Gastrocnemius medialis (tissue), 4 donors: ENCODE results near the gene RAB17. TPM values are rescaled to one million over a fixed set of nuclear protein-coding genes. Genes with fewer than 3 reads are reported as not detected.
"Not testable (repeated sequence)": the region's sequence is repeated elsewhere in the genome, so short reads cannot be mapped to it uniquely, and the experiment has no call there.

Experiments
- ATAC-seq, 2 donors: fragments of 150-250 bp; one replicate each; pipeline ENCODE4 v1.9.1; 2016
- DNase-seq, 2 donors: peaks; one replicate each; pipeline ENCODE4 v3.0.0-alpha.2; 2019
- H3K27ac ChIP-seq, 4 donors: fragments of 200-600 bp; sonication (generic); 1 replicate in 1 of 4; 2 replicates in 3 of 4; pipeline ENCODE4 v1.5.1; 2016 to 2018; ENCODE audit warnings: mild to moderate bottlenecking in 2 of 4, moderate library complexity in 1 of 4
- H3K27me3 ChIP-seq, 3 donors: fragments of 200-600 bp; sonication (generic) in 2 of 3; 1 replicate in 1 of 3; 2 replicates in 2 of 3; pipeline versions ENCODE4 v1.5.1 to v1.6.0; 2016 to 2019; ENCODE audit warnings: mild to moderate bottlenecking in 1 of 3, moderate library complexity in 1 of 3
- H3K36me3 ChIP-seq, 2 donors: fragments of 200-600 bp; sonication (generic) in 1 of 2; one replicate each; pipeline ENCODE4 v1.5.1; 2017 to 2018
- H3K4me1 ChIP-seq, 2 donors: fragments of 200-600 bp; sonication (generic) in 1 of 2; one replicate each; pipeline ENCODE4 v1.5.1; 2016 to 2017; ENCODE audit warnings: mild to moderate bottlenecking in 2 of 2
- H3K4me3 ChIP-seq, 4 donors: fragments of 200-600 bp; sonication (generic) in 3 of 4; 1 replicate in 1 of 4; 2 replicates in 3 of 4; pipeline ENCODE4 v1.5.1; 2016 to 2019; ENCODE audit warnings: mild to moderate bottlenecking in 2 of 4
- H3K9me3 ChIP-seq, 3 donors: fragments of 200-600 bp; sonication (generic) in 2 of 3; 1 replicate in 1 of 3; 2 replicates in 2 of 3; pipeline ENCODE4 v1.5.1; 2016 to 2019
- CTCF ChIP-seq, 5 experiments: fragments of 450-650 bp in 3 of 5; fragments of 200-600 bp in 2 of 5; sonication (generic) in 2 of 5; IDR thresholded peaks in 4 of 5; conservative IDR thresholded peaks in 1 of 5; 1 replicate in 4 of 5; 2 replicates in 1 of 5; pipeline ENCODE4 v1.5.1; 2016 to 2019; ENCODE audit warnings: antibody characterized with exemption in 5 of 5, mild to moderate bottlenecking in 3 of 5, moderate library complexity in 3 of 5
- POLR2A ChIP-seq, 2 donors: fragments of 450-650 bp; IDR thresholded peaks; one replicate each; pipeline ENCODE4 v1.6.1; 2017; ENCODE audit warnings: antibody characterized with exemption in 2 of 2, mild to moderate bottlenecking in 2 of 2, moderate library complexity in 2 of 2
- in situ Hi-C, 4 donors: fragments of 200-750 bp; cut with MboI; loops; one replicate each; pipeline versions ENCODE4 v1.15.0 to v1.8.0; 2017; ENCODE audit warnings: low sequenced_read_pairs in 4 of 4
- intact Hi-C: fragments of 100-400 bp; cut with DNase I; formaldehyde crosslinking; loops from one replicate; pipeline ENCODE4 v1.15.1; 2023; ENCODE audit warnings: low total_unique reads
- total RNA-seq, 4 donors: library from RNA; depleted of rRNA; stranded (reverse); fragments of >200 nt; gene quantifications; one replicate each; pipeline versions ENCODE4 v1.1.0 to v1.2.3, GENCODE V29; 2016

The RAB17 gene
- total RNA-seq, 4 donors from 2014 or later, result 0.42 to 1.3 TPM; not detected in 2

- H3K27ac ChIP-seq, result no peak overlapping the region
- intact Hi-C loops, result no loop called here
- no peak for ATAC-seq
Measured at GRCh38 chr2:237612527-237613357, 22.2 kb upstream of the RAB17 start.

DNA sequence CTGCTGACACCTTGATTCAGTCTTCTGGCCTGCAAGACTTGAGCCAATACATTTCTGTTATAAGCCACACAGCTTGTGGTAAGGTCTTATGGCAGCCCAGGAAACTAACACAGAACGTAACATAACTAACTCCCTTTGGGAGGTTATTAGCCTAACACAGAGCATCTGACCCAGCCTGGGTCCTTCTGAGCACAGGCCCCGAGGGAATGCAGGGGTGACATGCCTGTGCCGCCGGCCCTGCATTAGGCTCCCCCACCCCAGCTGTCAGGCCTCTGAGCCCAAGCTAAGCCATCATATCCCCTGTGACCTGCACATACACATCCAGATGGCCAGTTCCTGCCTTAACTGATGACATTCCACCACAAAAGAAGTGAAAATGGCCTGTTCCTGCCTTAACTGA is 16.0 kb upstream of the RAB17 start:
- H3K36me3 ChIP-seq, H3K4me3 ChIP-seq, H3K27me3 ChIP-seq, intact Hi-C loops, H3K27ac ChIP-seq, DNase-seq, H3K4me1 ChIP-seq, H3K9me3 ChIP-seq, ATAC-seq, in situ Hi-C loops: not testable (repeated sequence)

More at GRCh38 chr2:237612527-237613357, 22.2 kb upstream of the RAB17 start:
- in situ Hi-C loops, result no loop called here
- no peak for DNase-seq
- H3K36me3 ChIP-seq, result no peaks in the 10 kb centered on the region
- TF ChIP-seq POLR2A (IDR thresholded peaks at IDR 0.05) (no peak), CTCF (IDR thresholded peaks at IDR 0.05 in 4 of 5, conservative IDR thresholded peaks at IDR 0.05 in 1 of 5) (no peak)
- H3K9me3 ChIP-seq, result no peaks in the 10 kb centered on the region
- H3K4me1 ChIP-seq, result peaks cover 20 to 21% of the 10 kb centered on the region in 2 donors
- H3K27me3 ChIP-seq, result no peaks in the 10 kb centered on the region
- H3K4me3 ChIP-seq, result no peak overlapping the region

GRCh38 chr2:237604960-237605359 is 14.4 kb upstream of the RAB17 start:
- in situ Hi-C loops, result loop anchor here in 1 of 4 donors (5.0 kb wide), 1 partner anchor 137 kb away; no protein-coding TSS in a partner anchor
- DNase-seq (no peak), ATAC-seq (no peak)
- Histone ChIP-seq H3K27ac (no peak overlapping the region), H3K36me3 (no peaks in the 10 kb centered on the region), H3K4me3 (no peak overlapping the region), H3K4me1 (peaks cover 10 to 13% of the 10 kb centered on the region in 2 donors), H3K27me3 (no peaks in the 10 kb centered on the region), H3K9me3 (no peaks in the 10 kb centered on the region)
- intact Hi-C loops, result no loop called here
- TF ChIP-seq CTCF (IDR thresholded peaks at IDR 0.05 in 4 of 5, conservative IDR thresholded peaks at IDR 0.05 in 1 of 5) (peak in 3 of 5 experiments; percentile 19 to 33 (median 26)), POLR2A (IDR thresholded peaks at IDR 0.05) (no peak)

- intact Hi-C loops, result no loop called here
- no peak for DNase-seq
- in situ Hi-C loops, result loop anchor here in 1 of 4 donors (5.0 kb wide), 1 partner anchor 138 kb away; no protein-coding TSS in a partner anchor
Measured at GRCh38 chr2:237604391-237604790, 13.9 kb upstream of the RAB17 start.

More at GRCh38 chr2:237604391-237604790, 13.9 kb upstream of the RAB17 start:
- no peak for TF ChIP-seq POLR2A (IDR thresholded peaks at IDR 0.05)
- TF ChIP-seq CTCF (IDR thresholded peaks at IDR 0.05 in 4 of 5, conservative IDR thresholded peaks at IDR 0.05 in 1 of 5), result no peak
- H3K4me1 ChIP-seq, result peaks cover 16 to 18% of the 10 kb centered on the region in 2 donors
- no peaks in the 10 kb centered on the region for H3K36me3 ChIP-seq
- no peaks in the 10 kb centered on the region for H3K9me3 ChIP-seq
- ATAC-seq, result no peak
- H3K27ac ChIP-seq, result peak overlapping the region in 1 of 4 donors; percentile 46
- H3K4me3 ChIP-seq, result no peak overlapping the region
- no peaks in the 10 kb centered on the region for H3K27me3 ChIP-seq
